22Rv1 (cell line): Measurements from ENCODE around the gene DAAM1.

Source experiments
- ZFX ChIP-seq: fragments of 450-650 bp; IDR thresholded peaks from 2 replicates; pipeline ENCODE4 v1.6.1; 2017; ENCODE audit warnings: antibody characterized with exemption, borderline replicate concordance
- TF ChIP-seq, protein P1 (sequence below): fragments of 450-650 bp; IDR thresholded peaks from 2 replicates; pipeline ENCODE4 v1.5.1; 2017; ENCODE audit warnings: mild to moderate bottlenecking

DNA sequence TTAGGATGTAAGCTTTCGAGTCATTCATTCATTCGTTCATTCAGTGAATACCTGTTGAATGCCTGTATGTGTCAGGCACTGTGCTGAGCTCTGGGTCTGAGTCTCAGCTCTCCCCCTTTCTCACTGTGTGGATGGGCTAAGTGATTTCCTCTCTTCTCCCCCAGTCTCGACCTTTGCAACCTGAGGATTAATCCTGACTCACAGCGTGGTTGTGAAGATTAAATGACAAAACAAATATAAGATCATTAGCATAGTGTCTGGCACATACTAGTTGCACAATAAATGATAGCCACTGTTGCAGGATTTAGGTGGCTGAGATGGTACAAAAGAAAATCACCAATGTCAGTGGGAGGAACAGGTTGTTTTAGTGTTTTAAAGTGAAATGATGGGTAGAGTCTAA is 140.0 kb downstream of the DAAM1 start:
- TF ChIP-seq, protein P1, sequence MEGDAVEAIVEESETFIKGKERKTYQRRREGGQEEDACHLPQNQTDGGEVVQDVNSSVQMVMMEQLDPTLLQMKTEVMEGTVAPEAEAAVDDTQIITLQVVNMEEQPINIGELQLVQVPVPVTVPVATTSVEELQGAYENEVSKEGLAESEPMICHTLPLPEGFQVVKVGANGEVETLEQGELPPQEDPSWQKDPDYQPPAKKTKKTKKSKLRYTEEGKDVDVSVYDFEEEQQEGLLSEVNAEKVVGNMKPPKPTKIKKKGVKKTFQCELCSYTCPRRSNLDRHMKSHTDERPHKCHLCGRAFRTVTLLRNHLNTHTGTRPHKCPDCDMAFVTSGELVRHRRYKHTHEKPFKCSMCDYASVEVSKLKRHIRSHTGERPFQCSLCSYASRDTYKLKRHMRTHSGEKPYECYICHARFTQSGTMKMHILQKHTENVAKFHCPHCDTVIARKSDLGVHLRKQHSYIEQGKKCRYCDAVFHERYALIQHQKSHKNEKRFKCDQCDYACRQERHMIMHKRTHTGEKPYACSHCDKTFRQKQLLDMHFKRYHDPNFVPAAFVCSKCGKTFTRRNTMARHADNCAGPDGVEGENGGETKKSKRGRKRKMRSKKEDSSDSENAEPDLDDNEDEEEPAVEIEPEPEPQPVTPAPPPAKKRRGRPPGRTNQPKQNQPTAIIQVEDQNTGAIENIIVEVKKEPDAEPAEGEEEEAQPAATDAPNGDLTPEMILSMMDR: no peak
- TF ChIP-seq ZFX: no peak
